HCT116 (cell line): Measurements from ENCODE around the gene SCFD1. TPM values are rescaled to one million over a fixed set of nuclear protein-coding genes. Genes with fewer than 3 reads are reported as not detected.

Experiments
- ATAC-seq: fragments of 200-7000 bp; cut with Tn5 transposase; 2 replicates; pipeline ENCODE4 v1.9.1; 2020; ENCODE audit warnings: mild to moderate bottlenecking, moderate library complexity
- BruUV-seq: library from RNA; stranded (reverse); fragments of 400-500 nt; replicated peaks from 2 replicates; lab custom pipeline; 2021; lab: Mats Ljungman, UMichigan
- CTCF ChIA-PET: fragments of 300-600 bp; sonication (Branson Sonifier 250); formaldehyde crosslinking; loops from one replicate; lab custom pipeline; 2021; ENCODE audit warnings: antibody characterized with exemption; lab: Charles Lee
- POLR2A ChIA-PET: fragments of 300-600, 350-600 bp; sonication (Branson Sonifier 250); formaldehyde crosslinking; loops from one replicate; lab custom pipeline; 2021; ENCODE audit warnings: antibody characterized with exemption; lab: Charles Lee
- RAD21 ChIA-PET, 2 experiments: fragments of 300-600 bp; sonication (Branson Sonifier 250); formaldehyde crosslinking; loops; one replicate each; lab custom pipeline; 2023; ENCODE audit warnings: low total read pairs in 2 of 2; ENCODE audit not compliant: uncharacterized antibody in 2 of 2, unreplicated experiment in 2 of 2, low non-redundant PET in 1 of 2; lab: Charles Lee
- DNase-seq: peaks from one replicate; pipeline ENCODE4 v3.0.0-alpha.2; 2010; ENCODE audit warnings: low read depth, low spot score
- H2AFZ ChIP-seq: fragments of 200-600 bp; shearing (Covaris generic), sonication (generic); 2 replicates; pipeline ENCODE4 v1.6.1; 2017; ENCODE audit warnings: low read depth, mixed run types, mixed read lengths, antibody characterized with exemption, low read length; ENCODE audit not compliant: poor library complexity, severe bottlenecking
- H3K27ac ChIP-seq: 2 replicates; pipeline ENCODE4 v1.5.1; 2012; ENCODE audit warnings: low read depth, low read length
- H3K27me3 ChIP-seq: fragments of 200-600 bp; sonication (generic); 2 replicates; pipeline ENCODE4 v1.6.1; 2016; ENCODE audit warnings: mixed run types, low read length, mixed read lengths; ENCODE audit not compliant: insufficient read depth
- H3K36me3 ChIP-seq, 2 experiments: fragments of 200-500 bp in 1 of 2; fragments of 200-600 bp in 1 of 2; sonication (Bioruptor generic) in 1 of 2; sonication (generic) in 1 of 2; 2 replicates each; pipeline versions ENCODE4 v1.5.1 to v1.6.1; 2014 to 2016; ENCODE audit warnings: low read length in 2 of 2, inconsistent platforms in 1 of 2, mixed read lengths in 1 of 2, mixed run types in 1 of 2; ENCODE audit not compliant: insufficient read depth in 2 of 2, control insufficient read depth in 1 of 2
- H3K4me1 ChIP-seq, 2 experiments: fragments of 200-600 bp in 1 of 2; sonication (generic) in 1 of 2; 2 replicates each; pipeline versions ENCODE4 v1.5.1 to v1.6.1; 2012 to 2017; ENCODE audit warnings: low read length in 2 of 2, inconsistent platforms in 1 of 2, mild to moderate bottlenecking in 1 of 2, mixed read lengths in 1 of 2, mixed run types in 1 of 2, moderate library complexity in 1 of 2; ENCODE audit not compliant: insufficient read depth in 2 of 2, control insufficient read depth in 1 of 2
- H3K4me2 ChIP-seq: fragments of 200-600 bp; sonication (generic); 2 replicates; pipeline ENCODE4 v1.6.1; 2017; ENCODE audit warnings: mixed run types, low read length, mixed read lengths
- H3K4me3 ChIP-seq, 2 experiments: fragments of 200-600 bp in 1 of 2; sonication (generic) in 1 of 2; replicated peaks in 1 of 2; 2 replicates each; pipeline ENCODE4 v1.5.1; 2011 to 2016; ENCODE audit warnings: low read length in 2 of 2, control low read depth in 1 of 2, low read depth in 1 of 2, mild to moderate bottlenecking in 1 of 2, mixed read lengths in 1 of 2, mixed run types in 1 of 2
- H3K79me2 ChIP-seq: fragments of 200-600 bp; sonication (generic); 2 replicates; pipeline ENCODE4 v1.6.1; 2017; ENCODE audit warnings: mild to moderate bottlenecking, mixed run types, low read length, moderate library complexity, mixed read lengths; ENCODE audit not compliant: insufficient read depth
- H3K9ac ChIP-seq: fragments of 200-600 bp; sonication (generic); 2 replicates; pipeline ENCODE4 v1.6.1; 2016; ENCODE audit warnings: low read length, mixed read lengths
- H3K9me2 ChIP-seq: fragments of 200-600 bp; sonication (generic), shearing (Covaris generic); 2 replicates; pipeline ENCODE4 v1.6.1; 2017; ENCODE audit warnings: mixed run types, mild to moderate bottlenecking, moderate library complexity; ENCODE audit not compliant: insufficient read depth
- H3K9me3 ChIP-seq, 2 experiments: fragments of 200-500 bp in 1 of 2; fragments of 200-600 bp in 1 of 2; sonication (Bioruptor generic) in 1 of 2; sonication (generic) in 1 of 2; 2 replicates each; pipeline ENCODE4 v1.6.1; 2014 to 2017; ENCODE audit warnings: low read length in 2 of 2, mixed read lengths in 2 of 2, inconsistent platforms in 1 of 2, low read depth in 1 of 2, mild to moderate bottlenecking in 1 of 2, mixed run types in 1 of 2, moderate library complexity in 1 of 2; ENCODE audit not compliant: control insufficient read depth in 1 of 2, insufficient read depth in 1 of 2
- H4K20me1 ChIP-seq: fragments of 200-600 bp; sonication (generic), shearing (Covaris generic); 2 replicates; pipeline ENCODE4 v1.6.1; 2017; ENCODE audit warnings: mixed run types, mild to moderate bottlenecking, moderate library complexity; ENCODE audit not compliant: insufficient read depth
- EGR1 ChIP-seq: IDR thresholded peaks from 2 replicates; pipeline ENCODE4 v1.6.1; 2012; ENCODE audit warnings: low read depth
- ELF1 ChIP-seq: IDR thresholded peaks from 2 replicates; pipeline ENCODE4 v1.6.1; 2012; ENCODE audit warnings: low read depth, borderline replicate concordance
- EZH2phosphoT487 ChIP-seq: fragments of 200-600 bp; IDR thresholded peaks from 2 replicates; pipeline ENCODE4 v1.6.1; 2018; ENCODE audit warnings: antibody characterized with exemption, borderline replicate concordance
- JUND ChIP-seq: IDR thresholded peaks from 2 replicates; pipeline ENCODE4 v1.6.1; 2012
- SIN3A ChIP-seq: IDR thresholded peaks from 2 replicates; pipeline ENCODE4 v1.6.1; 2012; ENCODE audit warnings: low read depth
- SP1 ChIP-seq: IDR thresholded peaks from 2 replicates; pipeline ENCODE4 v1.6.1; 2012; ENCODE audit warnings: low read depth
- SRF ChIP-seq: IDR thresholded peaks from 2 replicates; pipeline ENCODE4 v1.6.1; 2012; ENCODE audit warnings: low read depth
- ZNF274 ChIP-seq: fragments of 200-500 bp; sonication (Bioruptor generic); IDR thresholded peaks from 2 replicates; pipeline ENCODE4 v1.6.1; 2014; ENCODE audit warnings: mild to moderate bottlenecking, low read depth, low read length, inconsistent platforms
- intact Hi-C: fragments of 100-400 bp; cut with micrococcal nuclease; formaldehyde crosslinking; loops from 2 replicates; pipeline ENCODE4 v1.10.0; 2022
- total RNA-seq: library from RNA; stranded (reverse); gene quantifications from one replicate; pipeline ENCODE4 v1.2.1, GENCODE V29; 2021; ENCODE audit not compliant: unreplicated experiment
- TF ChIP-seq, protein P1 (sequence below): IDR thresholded peaks from 2 replicates; pipeline ENCODE4 v1.6.1; 2011; ENCODE audit warnings: mild to moderate bottlenecking, low read length, moderate library complexity; ENCODE audit not compliant: insufficient replicate concordance; ENCODE audit errors: extremely low read depth
- TF ChIP-seq, protein P2 (sequence below): IDR thresholded peaks from 2 replicates; pipeline ENCODE4 v1.6.1; 2012
- TF ChIP-seq, protein P3 (sequence below): IDR thresholded peaks from 2 replicates; pipeline ENCODE4 v1.6.1; 2012; ENCODE audit warnings: low read depth

SCFD1 gene
- total RNA-seq, 1 experiment from 2014 or later = 71.1 TPM

DNA sequence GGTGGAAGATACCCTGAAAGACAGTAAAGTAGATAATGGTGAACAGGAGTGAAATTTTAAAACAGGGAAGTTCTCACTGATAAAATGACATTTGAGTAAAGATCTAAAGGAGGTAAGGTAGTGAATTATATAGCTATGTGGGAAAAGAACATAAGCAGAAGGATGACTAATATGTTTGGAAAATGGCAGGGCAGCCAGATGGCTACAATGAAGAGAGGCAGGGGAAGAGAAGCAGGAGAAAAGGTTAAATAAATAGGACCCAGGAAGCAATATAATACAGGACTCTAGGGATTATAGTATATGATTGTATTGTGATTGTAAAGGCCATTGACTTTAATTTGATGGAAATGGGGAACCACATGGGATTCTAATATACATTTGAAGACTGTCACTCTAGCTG lies 33.0 kb downstream of the SCFD1 start:
- TF ChIP-seq, protein P1, sequence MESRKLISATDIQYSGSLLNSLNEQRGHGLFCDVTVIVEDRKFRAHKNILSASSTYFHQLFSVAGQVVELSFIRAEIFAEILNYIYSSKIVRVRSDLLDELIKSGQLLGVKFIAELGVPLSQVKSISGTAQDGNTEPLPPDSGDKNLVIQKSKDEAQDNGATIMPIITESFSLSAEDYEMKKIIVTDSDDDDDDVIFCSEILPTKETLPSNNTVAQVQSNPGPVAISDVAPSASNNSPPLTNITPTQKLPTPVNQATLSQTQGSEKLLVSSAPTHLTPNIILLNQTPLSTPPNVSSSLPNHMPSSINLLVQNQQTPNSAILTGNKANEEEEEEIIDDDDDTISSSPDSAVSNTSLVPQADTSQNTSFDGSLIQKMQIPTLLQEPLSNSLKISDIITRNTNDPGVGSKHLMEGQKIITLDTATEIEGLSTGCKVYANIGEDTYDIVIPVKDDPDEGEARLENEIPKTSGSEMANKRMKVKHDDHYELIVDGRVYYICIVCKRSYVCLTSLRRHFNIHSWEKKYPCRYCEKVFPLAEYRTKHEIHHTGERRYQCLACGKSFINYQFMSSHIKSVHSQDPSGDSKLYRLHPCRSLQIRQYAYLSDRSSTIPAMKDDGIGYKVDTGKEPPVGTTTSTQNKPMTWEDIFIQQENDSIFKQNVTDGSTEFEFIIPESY = no peak
- TF ChIP-seq, protein P2, sequence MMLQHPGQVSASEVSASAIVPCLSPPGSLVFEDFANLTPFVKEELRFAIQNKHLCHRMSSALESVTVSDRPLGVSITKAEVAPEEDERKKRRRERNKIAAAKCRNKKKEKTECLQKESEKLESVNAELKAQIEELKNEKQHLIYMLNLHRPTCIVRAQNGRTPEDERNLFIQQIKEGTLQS = no peak
- TF ChIP-seq ZNF274 = no peak
- TF ChIP-seq, protein P3, sequence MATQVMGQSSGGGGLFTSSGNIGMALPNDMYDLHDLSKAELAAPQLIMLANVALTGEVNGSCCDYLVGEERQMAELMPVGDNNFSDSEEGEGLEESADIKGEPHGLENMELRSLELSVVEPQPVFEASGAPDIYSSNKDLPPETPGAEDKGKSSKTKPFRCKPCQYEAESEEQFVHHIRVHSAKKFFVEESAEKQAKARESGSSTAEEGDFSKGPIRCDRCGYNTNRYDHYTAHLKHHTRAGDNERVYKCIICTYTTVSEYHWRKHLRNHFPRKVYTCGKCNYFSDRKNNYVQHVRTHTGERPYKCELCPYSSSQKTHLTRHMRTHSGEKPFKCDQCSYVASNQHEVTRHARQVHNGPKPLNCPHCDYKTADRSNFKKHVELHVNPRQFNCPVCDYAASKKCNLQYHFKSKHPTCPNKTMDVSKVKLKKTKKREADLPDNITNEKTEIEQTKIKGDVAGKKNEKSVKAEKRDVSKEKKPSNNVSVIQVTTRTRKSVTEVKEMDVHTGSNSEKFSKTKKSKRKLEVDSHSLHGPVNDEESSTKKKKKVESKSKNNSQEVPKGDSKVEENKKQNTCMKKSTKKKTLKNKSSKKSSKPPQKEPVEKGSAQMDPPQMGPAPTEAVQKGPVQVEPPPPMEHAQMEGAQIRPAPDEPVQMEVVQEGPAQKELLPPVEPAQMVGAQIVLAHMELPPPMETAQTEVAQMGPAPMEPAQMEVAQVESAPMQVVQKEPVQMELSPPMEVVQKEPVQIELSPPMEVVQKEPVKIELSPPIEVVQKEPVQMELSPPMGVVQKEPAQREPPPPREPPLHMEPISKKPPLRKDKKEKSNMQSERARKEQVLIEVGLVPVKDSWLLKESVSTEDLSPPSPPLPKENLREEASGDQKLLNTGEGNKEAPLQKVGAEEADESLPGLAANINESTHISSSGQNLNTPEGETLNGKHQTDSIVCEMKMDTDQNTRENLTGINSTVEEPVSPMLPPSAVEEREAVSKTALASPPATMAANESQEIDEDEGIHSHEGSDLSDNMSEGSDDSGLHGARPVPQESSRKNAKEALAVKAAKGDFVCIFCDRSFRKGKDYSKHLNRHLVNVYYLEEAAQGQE = no peak
- TF ChIP-seq EGR1 = no peak
- no peak for TF ChIP-seq SP1
- no peak for TF ChIP-seq EZH2phosphoT487
- TF ChIP-seq ELF1 = no peak
- TF ChIP-seq SRF = no peak
- TF ChIP-seq SIN3A = no peak
- TF ChIP-seq JUND = no peak
- POLR2A ChIA-PET = no interaction called here

More for the DNA sequence above, 33.0 kb downstream of the SCFD1 start:
- no peak overlapping the region for H3K9ac ChIP-seq
- no peak overlapping the region for H3K4me2 ChIP-seq
- no peaks in the 10 kb centered on the region for H3K4me1 ChIP-seq
- RAD21 ChIA-PET = no interaction called here
- CTCF ChIA-PET = interaction anchor here (0.6 kb wide), 1 partner anchor 1471 kb away, joined by 3 read pairs; no protein-coding TSS in a partner anchor
- H3K4me3 ChIP-seq = no peak overlapping the region
- H3K36me3 ChIP-seq = peaks cover 16 to 19% of the 10 kb centered on the region in 2 experiments; a peak in 1 of 4 replicates
- H3K27ac ChIP-seq = no peak overlapping the region
- no TSS peak for BruUV-seq
- no peaks in the 10 kb centered on the region for H3K9me2 ChIP-seq
- H3K9me3 ChIP-seq = no peaks in the 10 kb centered on the region
- H3K27me3 ChIP-seq = no peaks in the 10 kb centered on the region
- ATAC-seq (no peak), DNase-seq (no peak)
- no peak overlapping the region for H2AFZ ChIP-seq
- intact Hi-C loops = loop anchor here (5.0 kb wide), 1 partner anchor 427 kb away; no protein-coding TSS in a partner anchor
- no peaks in the 10 kb centered on the region for H4K20me1 ChIP-seq
- H3K79me2 ChIP-seq = peaks cover 6% of the 10 kb centered on the region; the same call in 1 of the 2 replicates
